GM12878 (cell line): ENCODE results near the gene EFCAB11. TPM values are rescaled to one million over a fixed set of nuclear protein-coding genes. Genes with fewer than 3 reads are reported as not detected.

Source experiments
- ATAC-seq: fragments of 200-7000 bp; cut with Tn5 transposase; 3 replicates; pipeline ENCODE4 v1.9.1; 2020; ENCODE audit warnings: mild to moderate bottlenecking, moderate library complexity
- BruUV-seq: library from RNA; stranded (reverse); fragments of 400-500 nt; replicated peaks from 2 replicates; lab custom pipeline; 2021; lab: Mats Ljungman, UMichigan
- CTCF ChIA-PET: fragments of 300-600 bp; sonication (Branson Sonifier 250); formaldehyde crosslinking; extraction: SDS; loops from one replicate; lab custom pipeline; 2021; ENCODE audit warnings: inconsistent platforms; lab: Yijun Ruan, JAX
- POLR2A ChIA-PET: fragments of 350-600 bp; formaldehyde crosslinking; extraction: SDS; loops from one replicate; lab custom pipeline; 2021; ENCODE audit warnings: inconsistent platforms; lab: Charles Lee
- RAD21 ChIA-PET: fragments of 300-600 bp; sonication (Branson Sonifier 250); formaldehyde crosslinking; loops from one replicate; lab custom pipeline; 2023; ENCODE audit warnings: antibody characterized with exemption; ENCODE audit not compliant: unreplicated experiment; lab: Charles Lee
- SMC1A ChIA-PET: fragments of 300-600 bp; sonication (Branson Sonifier 250); formaldehyde crosslinking; loops from one replicate; lab custom pipeline; 2023; ENCODE audit not compliant: unreplicated experiment, uncharacterized antibody; lab: Charles Lee
- DNase-seq: peaks from one replicate; pipeline ENCODE4 v3.0.0-alpha.2; 2011; ENCODE audit warnings: low read depth, low spot score
- FAIRE-seq: peaks from 3 replicates; lab custom pipeline; 2011; peaks lifted over from hg19 to GRCh38; lab: Jason Lieb, UNC
- H2AFZ ChIP-seq: 2 replicates; pipeline ENCODE4 v1.6.0; 2011; ENCODE audit warnings: low read depth, low read length, control low read depth; ENCODE audit not compliant: control insufficient read depth
- H3K27ac ChIP-seq: 2 replicates; pipeline ENCODE4 v1.5.1; 2011; ENCODE audit warnings: control low read depth; ENCODE audit not compliant: control insufficient read depth, insufficient read depth
- H3K27me3 ChIP-seq, 2 experiments: replicated peaks in 1 of 2; 2 replicates each; pipeline versions ENCODE4 v1.6.0 to v1.6.1; 2011; ENCODE audit warnings: low read length in 1 of 2; ENCODE audit not compliant: control insufficient read depth in 2 of 2, insufficient read depth in 2 of 2
- H3K36me3 ChIP-seq, 2 experiments: 2 replicates each; pipeline ENCODE4 v1.5.1; 2011; ENCODE audit warnings: low read length in 1 of 2; ENCODE audit not compliant: control insufficient read depth in 2 of 2, insufficient read depth in 2 of 2
- H3K4me1 ChIP-seq: 2 replicates; pipeline ENCODE4 v1.6.1; 2011; ENCODE audit warnings: mild to moderate bottlenecking, low read length, moderate library complexity, mixed read lengths; ENCODE audit not compliant: control insufficient read depth, insufficient read depth
- H3K4me2 ChIP-seq: 2 replicates; pipeline ENCODE4 v1.6.0; 2011; ENCODE audit warnings: control low read depth; ENCODE audit not compliant: control insufficient read depth, insufficient read depth
- H3K4me3 ChIP-seq: fragments of 200-600 bp; sonication (generic); 2 replicates; pipeline ENCODE4 v1.5.1; 2016
- H3K79me2 ChIP-seq: 2 replicates; pipeline ENCODE4 v1.6.0; 2011; ENCODE audit warnings: low read length; ENCODE audit not compliant: control insufficient read depth, insufficient read depth
- H3K9ac ChIP-seq: 2 replicates; pipeline ENCODE4 v1.8.0; 2011; ENCODE audit warnings: low read length, control low read depth, mixed read lengths; ENCODE audit not compliant: control insufficient read depth, insufficient read depth
- H3K9me3 ChIP-seq: replicated peaks from 3 replicates; pipeline ENCODE4 v1.5.1; 2011; ENCODE audit warnings: mild to moderate bottlenecking, low read length; ENCODE audit not compliant: control insufficient read depth, insufficient read depth
- H4K20me1 ChIP-seq: 2 replicates; pipeline ENCODE4 v1.6.0; 2011; ENCODE audit not compliant: control insufficient read depth, insufficient read depth
- MEF2B ChIP-seq: fragments of 450-650 bp; IDR thresholded peaks from 2 replicates; pipeline ENCODE4 v1.6.1; 2018; ENCODE audit warnings: mild to moderate bottlenecking, moderate library complexity; ENCODE audit not compliant: partially characterized antibody, poor library complexity, severe bottlenecking
- MTA2 ChIP-seq: fragments of 450-650 bp; IDR thresholded peaks from 2 replicates; pipeline ENCODE4 v1.6.1; 2016; ENCODE audit warnings: low read depth, mild to moderate bottlenecking, moderate library complexity
- PAX8 ChIP-seq: fragments of 450-650 bp; IDR thresholded peaks from 2 replicates; pipeline ENCODE4 v1.6.1; 2017; ENCODE audit warnings: mild to moderate bottlenecking, moderate library complexity
- STAT1 ChIP-seq: fragments of 450-650 bp; conservative IDR thresholded peaks from 2 replicates; pipeline ENCODE4 v1.6.1; 2014; ENCODE audit warnings: antibody characterized with exemption, mild to moderate bottlenecking
- TAF1 ChIP-seq: IDR thresholded peaks from 2 replicates; pipeline ENCODE4 v1.6.1; 2011; ENCODE audit warnings: mild to moderate bottlenecking, low read depth, low read length, borderline replicate concordance
- WGBS: methylation state at CpG from one replicate; pipeline ENCODE4 v1.1.6; 2016; ENCODE audit warnings: low lambda C conversion rate; ENCODE audit not compliant: insufficient replicate concordance, insufficient coverage; ENCODE audit errors: missing lambda C conversion rate; 5-methylcytosine and 5-hydroxymethylcytosine counted together
- in situ Hi-C: fragments of 300-500 bp; cut with MboI; formaldehyde crosslinking; loops from 9 replicates; pipeline ENCODE4 v1.14.3; 2018; ENCODE audit warnings: mixed read lengths
- intact Hi-C: fragments of 100-400 bp; cut with micrococcal nuclease; formaldehyde crosslinking; loops from one replicate; pipeline ENCODE4 v1.14.2; 2022; ENCODE audit not compliant: unreplicated experiment
- polyA plus RNA-seq, 11 experiments: library from polyadenylated mRNA; depleted of rRNA in 4 of 11; unstranded in 6 of 11; stranded (reverse) in 5 of 11; fragments of >200 nt; fragmentation: Nextera tagmentation in 4 of 11; fragmentation: Illumina TruSeq in 1 of 11; extraction: Ambion mirVana in 4 of 11; extraction: Trizol in 1 of 11; gene quantifications; 1 replicate in 1 of 11; 2 replicates in 10 of 11; pipeline versions ENCODE4 v1.2.1 to v1.2.3, GENCODE V29; 2011 to 2016; ENCODE audit warnings: inconsistent platforms in 2 of 11, missing spikeins in 2 of 11, low read depth in 1 of 11
- total RNA-seq, 4 experiments: library from RNA; depleted of rRNA in 3 of 4; stranded (reverse); fragments of >200 nt in 3 of 4; fragmentation: Illumina TruSeq in 1 of 4; extraction: Trizol in 1 of 4; gene quantifications; 2 replicates each; pipeline versions ENCODE4 v1.2.1 to v1.2.3, GENCODE V29; 2013 to 2021
- TF ChIP-seq, protein P1 (sequence below): IDR thresholded peaks from 2 replicates; pipeline ENCODE4 v1.6.1; 2012; ENCODE audit warnings: low read depth, low read length, improper control_type of control experiment
- TF ChIP-seq, protein P2 (sequence below): IDR thresholded peaks from 2 replicates; pipeline ENCODE4 v1.6.1; 2012; ENCODE audit warnings: low read depth, low read length, improper control_type of control experiment
- TF ChIP-seq, protein P3 (sequence below), 3 experiments: IDR thresholded peaks in 2 of 3; conservative IDR thresholded peaks in 1 of 3; 2 replicates each; pipeline ENCODE4 v1.5.1; 2011; ENCODE audit warnings: low read depth in 3 of 3, low read length in 3 of 3, mild to moderate bottlenecking in 3 of 3, control low read depth in 2 of 3, moderate library complexity in 2 of 3, inconsistent platforms in 1 of 3, mixed read lengths in 1 of 3; ENCODE audit not compliant: control insufficient read depth in 2 of 3, insufficient read depth in 1 of 3; ENCODE audit errors: extremely low read depth in 1 of 3
- TF ChIP-seq, protein P4 (sequence below): fragments of 450-650 bp; formaldehyde crosslinking; IDR thresholded peaks from 2 replicates; pipeline ENCODE4 v1.4.0; 2020; ENCODE audit warnings: mild to moderate bottlenecking, moderate library complexity
- TF ChIP-seq, protein P5 (sequence below): fragments of 450-650 bp; formaldehyde crosslinking; IDR thresholded peaks from 2 replicates; pipeline ENCODE4 v1.5.0; 2022; ENCODE audit warnings: mild to moderate bottlenecking, missing genetic modification characterization

EFCAB11 gene
- total and polyA plus RNA-seq, 10 of the 15 experiments (the other 5 are each of a cell fraction or from before 2014, with no cell fraction given) = 8.6 to 37.4 (median 18.0) TPM

DNA sequence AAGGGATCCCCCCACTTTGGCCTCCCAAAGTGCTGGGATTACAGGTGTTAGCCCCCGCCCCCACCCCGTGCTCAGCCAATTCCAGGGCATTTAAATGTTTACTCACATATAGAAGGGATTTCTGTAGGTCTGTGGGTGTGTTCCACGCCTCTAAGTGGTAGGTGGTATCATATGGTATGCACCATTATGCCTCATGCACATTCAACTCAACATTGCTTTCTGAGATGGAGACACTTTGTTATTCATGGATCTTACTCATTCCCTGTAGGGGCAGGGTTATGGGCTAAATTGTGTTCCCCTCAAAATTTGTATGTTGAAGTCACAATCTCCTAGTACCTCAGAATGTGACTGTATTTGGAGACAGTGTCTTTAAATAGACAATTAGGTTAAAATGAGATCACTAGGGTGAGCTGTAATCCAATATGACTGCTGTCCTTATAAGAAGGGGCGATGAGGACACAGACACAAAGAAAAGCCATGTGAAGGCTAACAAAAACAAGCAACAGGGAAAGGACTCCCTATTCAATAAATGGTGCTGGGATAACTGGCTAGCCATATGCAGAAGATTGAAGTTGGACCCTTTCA is 200.6 kb downstream of the EFCAB11 start:
- H2AFZ ChIP-seq = no peak overlapping the region
- H3K79me2 ChIP-seq = no peaks in the 10 kb centered on the region
- no peak overlapping the region for H3K4me3 ChIP-seq
- 43% methylated on average over 4 of the region's 4 CpGs for WGBS
- ChIA-PET POLR2A (no interaction called here), RAD21 (no interaction called here), SMC1A (no interaction called here), CTCF (interaction anchor here (1.0 kb wide), 1 partner anchor 201 kb away, joined by 3 read pairs; the partner anchor contains the start of gene EFCAB11)
- BruUV-seq = no TSS peak
- H3K36me3 ChIP-seq = no peaks in the 10 kb centered on the region
- H3K9ac ChIP-seq = no peak overlapping the region
- no peaks in the 10 kb centered on the region for H3K27me3 ChIP-seq
- no peaks in the 10 kb centered on the region for H3K4me1 ChIP-seq
- no peaks in the 10 kb centered on the region for H4K20me1 ChIP-seq
- H3K4me2 ChIP-seq = no peak overlapping the region
- in situ Hi-C loops (loop anchor here (25.0 kb wide), 1 partner anchor 717 kb away; no protein-coding TSS in a partner anchor), intact Hi-C loops (no loop called here)
- DNase-seq = no peak
- FAIRE-seq = no peak
- H3K27ac ChIP-seq = no peak overlapping the region
- no peak for ATAC-seq
- no peaks in the 10 kb centered on the region; the same call in 2 of the 3 replicates for H3K9me3 ChIP-seq
- TF ChIP-seq TAF1 = no peak
- TF ChIP-seq, protein P1, sequence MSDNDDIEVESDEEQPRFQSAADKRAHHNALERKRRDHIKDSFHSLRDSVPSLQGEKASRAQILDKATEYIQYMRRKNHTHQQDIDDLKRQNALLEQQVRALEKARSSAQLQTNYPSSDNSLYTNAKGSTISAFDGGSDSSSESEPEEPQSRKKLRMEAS = no peak
- TF ChIP-seq, protein P2, sequence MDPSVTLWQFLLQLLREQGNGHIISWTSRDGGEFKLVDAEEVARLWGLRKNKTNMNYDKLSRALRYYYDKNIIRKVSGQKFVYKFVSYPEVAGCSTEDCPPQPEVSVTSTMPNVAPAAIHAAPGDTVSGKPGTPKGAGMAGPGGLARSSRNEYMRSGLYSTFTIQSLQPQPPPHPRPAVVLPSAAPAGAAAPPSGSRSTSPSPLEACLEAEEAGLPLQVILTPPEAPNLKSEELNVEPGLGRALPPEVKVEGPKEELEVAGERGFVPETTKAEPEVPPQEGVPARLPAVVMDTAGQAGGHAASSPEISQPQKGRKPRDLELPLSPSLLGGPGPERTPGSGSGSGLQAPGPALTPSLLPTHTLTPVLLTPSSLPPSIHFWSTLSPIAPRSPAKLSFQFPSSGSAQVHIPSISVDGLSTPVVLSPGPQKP = no peak
- TF ChIP-seq STAT1 = no peak
- TF ChIP-seq PAX8 = no peak
- TF ChIP-seq MTA2 = no peak
- TF ChIP-seq MEF2B = no peak
- TF ChIP-seq, protein P3, sequence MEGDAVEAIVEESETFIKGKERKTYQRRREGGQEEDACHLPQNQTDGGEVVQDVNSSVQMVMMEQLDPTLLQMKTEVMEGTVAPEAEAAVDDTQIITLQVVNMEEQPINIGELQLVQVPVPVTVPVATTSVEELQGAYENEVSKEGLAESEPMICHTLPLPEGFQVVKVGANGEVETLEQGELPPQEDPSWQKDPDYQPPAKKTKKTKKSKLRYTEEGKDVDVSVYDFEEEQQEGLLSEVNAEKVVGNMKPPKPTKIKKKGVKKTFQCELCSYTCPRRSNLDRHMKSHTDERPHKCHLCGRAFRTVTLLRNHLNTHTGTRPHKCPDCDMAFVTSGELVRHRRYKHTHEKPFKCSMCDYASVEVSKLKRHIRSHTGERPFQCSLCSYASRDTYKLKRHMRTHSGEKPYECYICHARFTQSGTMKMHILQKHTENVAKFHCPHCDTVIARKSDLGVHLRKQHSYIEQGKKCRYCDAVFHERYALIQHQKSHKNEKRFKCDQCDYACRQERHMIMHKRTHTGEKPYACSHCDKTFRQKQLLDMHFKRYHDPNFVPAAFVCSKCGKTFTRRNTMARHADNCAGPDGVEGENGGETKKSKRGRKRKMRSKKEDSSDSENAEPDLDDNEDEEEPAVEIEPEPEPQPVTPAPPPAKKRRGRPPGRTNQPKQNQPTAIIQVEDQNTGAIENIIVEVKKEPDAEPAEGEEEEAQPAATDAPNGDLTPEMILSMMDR (IDR thresholded peaks at IDR 0.05 in 2 of 3, conservative IDR thresholded peaks at IDR 0.05 in 1 of 3; ENCODE audit: control insufficient read depth in 2 of 3, extremely low read depth in 1 of 3, insufficient read depth in 1 of 3, low read depth in 3 of 3, low read length in 3 of 3) = no peak
- TF ChIP-seq, protein P4, sequence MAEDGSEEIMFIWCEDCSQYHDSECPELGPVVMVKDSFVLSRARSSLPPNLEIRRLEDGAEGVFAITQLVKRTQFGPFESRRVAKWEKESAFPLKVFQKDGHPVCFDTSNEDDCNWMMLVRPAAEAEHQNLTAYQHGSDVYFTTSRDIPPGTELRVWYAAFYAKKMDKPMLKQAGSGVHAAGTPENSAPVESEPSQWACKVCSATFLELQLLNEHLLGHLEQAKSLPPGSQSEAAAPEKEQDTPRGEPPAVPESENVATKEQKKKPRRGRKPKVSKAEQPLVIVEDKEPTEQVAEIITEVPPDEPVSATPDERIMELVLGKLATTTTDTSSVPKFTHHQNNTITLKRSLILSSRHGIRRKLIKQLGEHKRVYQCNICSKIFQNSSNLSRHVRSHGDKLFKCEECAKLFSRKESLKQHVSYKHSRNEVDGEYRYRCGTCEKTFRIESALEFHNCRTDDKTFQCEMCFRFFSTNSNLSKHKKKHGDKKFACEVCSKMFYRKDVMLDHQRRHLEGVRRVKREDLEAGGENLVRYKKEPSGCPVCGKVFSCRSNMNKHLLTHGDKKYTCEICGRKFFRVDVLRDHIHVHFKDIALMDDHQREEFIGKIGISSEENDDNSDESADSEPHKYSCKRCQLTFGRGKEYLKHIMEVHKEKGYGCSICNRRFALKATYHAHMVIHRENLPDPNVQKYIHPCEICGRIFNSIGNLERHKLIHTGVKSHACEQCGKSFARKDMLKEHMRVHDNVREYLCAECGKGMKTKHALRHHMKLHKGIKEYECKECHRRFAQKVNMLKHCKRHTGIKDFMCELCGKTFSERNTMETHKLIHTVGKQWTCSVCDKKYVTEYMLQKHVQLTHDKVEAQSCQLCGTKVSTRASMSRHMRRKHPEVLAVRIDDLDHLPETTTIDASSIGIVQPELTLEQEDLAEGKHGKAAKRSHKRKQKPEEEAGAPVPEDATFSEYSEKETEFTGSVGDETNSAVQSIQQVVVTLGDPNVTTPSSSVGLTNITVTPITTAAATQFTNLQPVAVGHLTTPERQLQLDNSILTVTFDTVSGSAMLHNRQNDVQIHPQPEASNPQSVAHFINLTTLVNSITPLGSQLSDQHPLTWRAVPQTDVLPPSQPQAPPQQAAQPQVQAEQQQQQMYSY = no peak
- TF ChIP-seq, protein P5, sequence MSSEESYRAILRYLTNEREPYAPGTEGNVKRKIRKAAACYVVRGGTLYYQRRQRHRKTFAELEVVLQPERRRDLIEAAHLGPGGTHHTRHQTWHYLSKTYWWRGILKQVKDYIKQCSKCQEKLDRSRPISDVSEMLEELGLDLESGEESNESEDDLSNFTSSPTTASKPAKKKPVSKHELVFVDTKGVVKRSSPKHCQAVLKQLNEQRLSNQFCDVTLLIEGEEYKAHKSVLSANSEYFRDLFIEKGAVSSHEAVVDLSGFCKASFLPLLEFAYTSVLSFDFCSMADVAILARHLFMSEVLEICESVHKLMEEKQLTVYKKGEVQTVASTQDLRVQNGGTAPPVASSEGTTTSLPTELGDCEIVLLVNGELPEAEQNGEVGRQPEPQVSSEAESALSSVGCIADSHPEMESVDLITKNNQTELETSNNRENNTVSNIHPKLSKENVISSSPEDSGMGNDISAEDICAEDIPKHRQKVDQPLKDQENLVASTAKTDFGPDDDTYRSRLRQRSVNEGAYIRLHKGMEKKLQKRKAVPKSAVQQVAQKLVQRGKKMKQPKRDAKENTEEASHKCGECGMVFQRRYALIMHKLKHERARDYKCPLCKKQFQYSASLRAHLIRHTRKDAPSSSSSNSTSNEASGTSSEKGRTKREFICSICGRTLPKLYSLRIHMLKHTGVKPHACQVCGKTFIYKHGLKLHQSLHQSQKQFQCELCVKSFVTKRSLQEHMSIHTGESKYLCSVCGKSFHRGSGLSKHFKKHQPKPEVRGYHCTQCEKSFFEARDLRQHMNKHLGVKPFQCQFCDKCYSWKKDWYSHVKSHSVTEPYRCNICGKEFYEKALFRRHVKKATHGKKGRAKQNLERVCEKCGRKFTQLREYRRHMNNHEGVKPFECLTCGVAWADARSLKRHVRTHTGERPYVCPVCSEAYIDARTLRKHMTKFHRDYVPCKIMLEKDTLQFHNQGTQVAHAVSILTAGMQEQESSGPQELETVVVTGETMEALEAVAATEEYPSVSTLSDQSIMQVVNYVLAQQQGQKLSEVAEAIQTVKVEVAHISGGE (CRISPR knock-in tag) = no peak
